Measurements from ENCODE around the gene RGMA. TPM values are rescaled to one million over a fixed set of nuclear protein-coding genes. Genes with fewer than 3 reads are reported as not detected.

RGMA gene
- total and polyA plus RNA-seq, 2 donors (not counting 1 experiment from before 2014, with no cell fraction given) = not detected

DNA sequence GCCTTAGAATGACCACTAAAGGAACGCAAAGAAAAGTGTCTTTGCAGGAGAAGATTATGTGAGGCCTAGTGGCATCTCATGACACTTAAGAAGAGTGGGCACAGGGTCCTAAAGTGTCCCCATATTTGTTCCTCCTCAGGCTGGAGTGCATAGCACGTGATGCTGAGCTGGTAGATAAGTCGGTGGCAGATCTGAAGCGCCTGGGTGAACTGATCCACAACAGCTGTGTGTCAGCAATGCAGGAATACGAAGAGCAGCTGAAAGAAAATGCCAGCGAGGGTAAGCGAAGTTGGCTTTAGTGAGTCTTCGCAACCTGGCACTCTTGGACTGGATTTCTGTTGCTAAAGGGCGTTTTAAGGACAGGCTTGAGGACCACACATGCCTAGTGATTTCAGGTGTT lies 96.3 kb downstream of the RGMA start:
- ATAC-seq (ENCODE audit: low read depth) = no peak
- DNase-seq = no peak
- ChIA-PET CTCF (interaction anchor here (1.2 to 1.9 kb wide), 3 partner anchors 8 to 196 kb away, joined by 3 to 7 read pairs (median 4); no protein-coding TSS in a partner anchor), POLR2A (no interaction called here)
- no peaks in the 10 kb centered on the region for H3K27me3 Mint-ChIP-seq
- no peaks in the 10 kb centered on the region for H3K9me3 Mint-ChIP-seq (ENCODE audit: insufficient read depth)
- H3K4me1 ChIP-seq (ENCODE audit: control insufficient read depth in 2 of 2, insufficient read depth in 2 of 2, low read length in 2 of 2) = peaks cover 0 to 11% of the 10 kb centered on the region in 2 donors
- peaks cover 11% of the 10 kb centered on the region for H3K4me1 Mint-ChIP-seq
- H3K9me3 ChIP-seq (ENCODE audit: control extremely low read depth in 1 of 3, control insufficient read depth in 2 of 3, insufficient read depth in 1 of 3, low read length in 2 of 3) = no peaks in the 10 kb centered on the region
- peaks cover 12% of the 10 kb centered on the region for H4K20me1 ChIP-seq (ENCODE audit: control insufficient read depth, insufficient read depth, low read length, poor library complexity, severe bottlenecking)
- H3K27ac ChIP-seq (ENCODE audit: low read length in 2 of 2) = no peak overlapping the region
- H3K4me3 Mint-ChIP-seq = no peak overlapping the region
- over 99% methylated on average over 8 of the region's 9 CpGs for WGBS (ENCODE audit: insufficient coverage)
- intact Hi-C loops (cut with micrococcal nuclease) = no loop called here
- H3K9ac ChIP-seq (ENCODE audit: low read length) = no peak overlapping the region
- H3K4me2 ChIP-seq (replicated peaks; ENCODE audit: low read depth, low read length, poor library complexity, severe bottlenecking) = no peak overlapping the region
- peaks cover 29% of the 10 kb centered on the region for H3K79me2 ChIP-seq (ENCODE audit: control insufficient read depth, insufficient read depth, low read length)
- H2AFZ ChIP-seq (ENCODE audit: insufficient read depth, low read depth, low read length, poor library complexity, severe bottlenecking) = no peak overlapping the region
- no peak overlapping the region for H3K27ac Mint-ChIP-seq
- TF ChIP-seq EZH2 (IDR thresholded peaks at IDR 0.05; ENCODE audit: borderline replicate concordance, insufficient read depth, low read depth, low read length, poor library complexity, severe bottlenecking) = no peak
- TF ChIP-seq, protein P1, sequence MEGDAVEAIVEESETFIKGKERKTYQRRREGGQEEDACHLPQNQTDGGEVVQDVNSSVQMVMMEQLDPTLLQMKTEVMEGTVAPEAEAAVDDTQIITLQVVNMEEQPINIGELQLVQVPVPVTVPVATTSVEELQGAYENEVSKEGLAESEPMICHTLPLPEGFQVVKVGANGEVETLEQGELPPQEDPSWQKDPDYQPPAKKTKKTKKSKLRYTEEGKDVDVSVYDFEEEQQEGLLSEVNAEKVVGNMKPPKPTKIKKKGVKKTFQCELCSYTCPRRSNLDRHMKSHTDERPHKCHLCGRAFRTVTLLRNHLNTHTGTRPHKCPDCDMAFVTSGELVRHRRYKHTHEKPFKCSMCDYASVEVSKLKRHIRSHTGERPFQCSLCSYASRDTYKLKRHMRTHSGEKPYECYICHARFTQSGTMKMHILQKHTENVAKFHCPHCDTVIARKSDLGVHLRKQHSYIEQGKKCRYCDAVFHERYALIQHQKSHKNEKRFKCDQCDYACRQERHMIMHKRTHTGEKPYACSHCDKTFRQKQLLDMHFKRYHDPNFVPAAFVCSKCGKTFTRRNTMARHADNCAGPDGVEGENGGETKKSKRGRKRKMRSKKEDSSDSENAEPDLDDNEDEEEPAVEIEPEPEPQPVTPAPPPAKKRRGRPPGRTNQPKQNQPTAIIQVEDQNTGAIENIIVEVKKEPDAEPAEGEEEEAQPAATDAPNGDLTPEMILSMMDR (IDR thresholded peaks at IDR 0.05) = no peak
- no peak overlapping the region for H3K4me3 ChIP-seq (ENCODE audit: control extremely low read depth in 1 of 5, extremely low read depth in 1 of 5, insufficient read depth in 1 of 5, low read depth in 2 of 5, low read length in 4 of 5)
- H3K36me3 ChIP-seq (replicated peaks in 1 of 2; ENCODE audit: control extremely low read depth in 1 of 2, control insufficient read depth in 1 of 2, extremely low read depth in 1 of 2, insufficient read depth in 2 of 2, low read length in 1 of 2) = peaks cover 32 to 91% of the 10 kb centered on the region in 2 experiments
- H3K27me3 ChIP-seq (replicated peaks in 1 of 4; ENCODE audit: control extremely low read depth in 1 of 4, control insufficient read depth in 3 of 4, insufficient read depth in 4 of 4, low read length in 3 of 4) = no peaks in the 10 kb centered on the region

DNA sequence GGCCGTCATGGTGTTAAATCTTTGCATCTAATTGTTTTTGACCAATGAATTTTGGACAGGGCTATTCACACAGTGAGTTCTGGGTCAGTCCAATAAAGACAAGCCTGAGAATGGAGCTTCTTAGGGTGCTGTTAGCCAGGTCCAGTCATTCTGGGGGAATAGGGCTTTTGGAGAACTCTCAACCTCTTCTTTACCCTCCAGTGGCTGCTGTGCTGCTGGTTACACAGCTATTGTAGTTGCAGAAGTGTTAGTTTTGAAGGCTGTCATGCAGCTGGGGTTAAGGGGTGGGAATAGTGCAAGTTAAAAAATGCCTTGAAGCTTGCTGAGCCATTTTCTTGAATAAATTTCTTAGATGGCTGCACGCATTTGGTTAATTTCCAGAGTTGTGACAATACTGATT lies 99.0 kb downstream of the RGMA start:
- peaks cover 39% of the 10 kb centered on the region for H3K79me2 ChIP-seq (ENCODE audit: control insufficient read depth, insufficient read depth, low read length)
- no peak for ATAC-seq (ENCODE audit: low read depth)
- WGBS (ENCODE audit: insufficient coverage) = 100% methylated on average over 2 of the region's 2 CpGs
- Mint-ChIP-seq H3K4me1 (peaks cover 11% of the 10 kb centered on the region), H3K9me3 (ENCODE audit: insufficient read depth) (no peaks in the 10 kb centered on the region), H3K27me3 (no peaks in the 10 kb centered on the region), H3K27ac (peak overlapping the region; percentile 32), H3K4me3 (no peak overlapping the region)
- DNase-seq = no peak
- H3K9me3 ChIP-seq (ENCODE audit: control extremely low read depth in 1 of 3, control insufficient read depth in 2 of 3, insufficient read depth in 1 of 3, low read length in 2 of 3) = no peaks in the 10 kb centered on the region
- ChIA-PET POLR2A (no interaction called here), CTCF (no interaction called here)
- no peak overlapping the region for H2AFZ ChIP-seq (ENCODE audit: insufficient read depth, low read depth, low read length, poor library complexity, severe bottlenecking)
- peak overlapping the region in 1 of 2 donors; percentile 10 for H3K27ac ChIP-seq (ENCODE audit: low read length in 2 of 2)
- no peak overlapping the region for H3K9ac ChIP-seq (ENCODE audit: low read length)
- no peak overlapping the region for H3K4me3 ChIP-seq (ENCODE audit: control extremely low read depth in 1 of 5, extremely low read depth in 1 of 5, insufficient read depth in 1 of 5, low read depth in 2 of 5, low read length in 4 of 5)
- TF ChIP-seq, protein P1 (IDR thresholded peaks at IDR 0.05) = no peak
- no peak for TF ChIP-seq EZH2 (IDR thresholded peaks at IDR 0.05; ENCODE audit: borderline replicate concordance, insufficient read depth, low read depth, low read length, poor library complexity, severe bottlenecking)
- intact Hi-C loops (cut with micrococcal nuclease) = no loop called here
- peaks cover 20% of the 10 kb centered on the region for H4K20me1 ChIP-seq (ENCODE audit: control insufficient read depth, insufficient read depth, low read length, poor library complexity, severe bottlenecking)
- H3K36me3 ChIP-seq (replicated peaks in 1 of 2; ENCODE audit: control extremely low read depth in 1 of 2, control insufficient read depth in 1 of 2, extremely low read depth in 1 of 2, insufficient read depth in 2 of 2, low read length in 1 of 2) = peaks cover 31 to 88% of the 10 kb centered on the region in 2 experiments
- no peak overlapping the region for H3K4me2 ChIP-seq (replicated peaks; ENCODE audit: low read depth, low read length, poor library complexity, severe bottlenecking)
- H3K4me1 ChIP-seq (ENCODE audit: control insufficient read depth in 2 of 2, insufficient read depth in 2 of 2, low read length in 2 of 2) = peaks cover 0 to 11% of the 10 kb centered on the region in 2 donors
- H3K27me3 ChIP-seq (replicated peaks in 1 of 4; ENCODE audit: control extremely low read depth in 1 of 4, control insufficient read depth in 3 of 4, insufficient read depth in 4 of 4, low read length in 3 of 4) = no peaks in the 10 kb centered on the region
